ENCODE results near the gene CDC16.

The CDC16 gene

DNA sequence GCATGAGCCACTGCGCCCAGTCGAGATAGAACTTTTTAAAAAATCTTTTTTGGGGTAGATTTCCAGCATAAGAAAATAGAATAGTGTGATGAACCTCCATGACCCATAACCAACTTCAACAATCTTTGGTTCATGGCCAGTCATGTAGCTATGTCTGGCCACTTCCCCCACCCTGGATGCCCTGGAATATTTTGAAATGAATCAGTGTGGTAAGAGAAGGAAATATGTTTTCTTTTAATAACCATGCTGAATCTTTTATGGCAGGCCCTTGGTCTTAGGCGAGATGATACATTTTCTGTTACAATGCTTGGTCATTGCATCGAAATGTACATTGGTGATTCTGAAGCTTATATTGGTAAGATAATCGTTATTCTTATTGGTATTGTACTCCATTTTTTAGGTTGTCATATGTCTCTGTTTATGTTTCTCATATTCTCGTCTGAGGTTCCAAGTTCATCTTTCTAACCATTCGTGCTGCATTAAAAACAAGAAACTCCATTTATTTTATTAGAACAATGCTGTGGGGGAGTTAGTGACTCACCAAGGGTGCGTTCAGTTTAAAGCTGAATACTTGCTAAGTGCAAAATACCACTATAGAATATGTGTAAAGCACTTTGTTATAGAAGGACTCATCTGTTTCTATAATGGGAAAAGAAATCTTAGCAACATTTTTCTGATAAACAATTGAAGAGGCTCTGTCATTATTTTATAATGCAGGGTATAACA is 30.4 kb downstream of the CDC16 start:
- no peak for FAIRE-seq

DNA sequence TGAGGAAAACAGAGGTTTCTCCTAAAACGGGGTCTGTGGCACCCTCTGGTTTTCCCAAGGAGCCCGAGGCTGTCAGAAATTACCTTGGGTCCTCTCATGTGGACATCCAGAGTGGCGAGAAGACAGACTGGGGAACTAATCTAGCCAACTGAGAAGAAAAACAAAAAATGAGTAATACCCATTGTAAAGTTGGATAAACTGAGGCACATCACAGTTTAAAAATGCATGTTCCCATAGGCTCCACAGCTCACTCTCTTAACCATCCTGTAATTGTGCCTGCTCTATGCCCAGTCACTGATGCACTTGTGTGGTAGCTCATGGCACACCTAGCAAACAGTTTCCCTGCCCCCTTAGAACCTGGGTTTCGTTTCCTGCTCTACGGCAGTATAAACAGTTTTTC is 31.5 kb downstream of the CDC16 start:
- FAIRE-seq, result no peak

DNA sequence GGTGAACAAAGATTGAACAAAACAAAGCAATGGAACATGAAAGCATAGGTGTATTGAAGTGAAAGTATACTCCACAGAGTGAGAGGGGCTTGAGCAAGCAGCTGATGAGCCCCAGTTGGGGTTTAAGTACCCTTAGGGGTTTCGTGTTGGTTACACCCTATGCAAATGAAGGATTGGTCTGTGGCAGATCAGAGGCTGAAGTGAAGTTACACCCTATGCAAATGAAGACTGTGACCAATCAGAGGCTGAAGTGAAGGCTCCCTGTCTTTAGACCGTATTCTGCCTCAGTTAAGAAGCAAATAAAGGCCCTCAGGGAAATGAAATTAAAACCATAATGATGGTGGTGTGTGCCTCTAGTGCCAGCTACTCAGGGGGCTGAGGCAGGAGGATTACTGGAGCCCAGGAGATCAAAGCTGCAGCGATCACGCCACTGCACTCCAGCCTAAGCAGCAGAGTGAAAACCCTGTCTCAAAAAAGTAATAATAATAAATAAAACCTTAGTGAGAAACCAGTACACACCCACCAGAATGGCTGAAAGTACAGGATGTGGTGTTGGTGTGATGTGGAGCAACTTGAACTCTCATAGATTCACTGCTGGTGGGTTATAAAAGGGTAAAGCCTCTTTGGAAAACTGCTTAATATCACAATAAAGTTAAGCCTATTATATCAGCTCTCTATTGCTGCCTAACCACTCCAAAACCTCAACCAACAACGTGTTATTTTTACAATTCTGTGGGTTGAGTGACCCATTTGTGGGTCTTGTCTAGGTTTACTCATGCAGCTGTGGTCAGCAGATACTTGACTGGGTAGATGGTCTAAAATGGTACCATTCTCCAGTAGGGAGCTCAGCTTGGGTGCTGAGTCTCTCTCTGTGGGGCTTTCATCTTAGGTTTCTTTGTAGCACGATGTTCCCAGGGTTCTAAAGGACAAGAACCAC is 33.9 kb downstream of the CDC16 start:
- FAIRE-seq, result no peak

DNA sequence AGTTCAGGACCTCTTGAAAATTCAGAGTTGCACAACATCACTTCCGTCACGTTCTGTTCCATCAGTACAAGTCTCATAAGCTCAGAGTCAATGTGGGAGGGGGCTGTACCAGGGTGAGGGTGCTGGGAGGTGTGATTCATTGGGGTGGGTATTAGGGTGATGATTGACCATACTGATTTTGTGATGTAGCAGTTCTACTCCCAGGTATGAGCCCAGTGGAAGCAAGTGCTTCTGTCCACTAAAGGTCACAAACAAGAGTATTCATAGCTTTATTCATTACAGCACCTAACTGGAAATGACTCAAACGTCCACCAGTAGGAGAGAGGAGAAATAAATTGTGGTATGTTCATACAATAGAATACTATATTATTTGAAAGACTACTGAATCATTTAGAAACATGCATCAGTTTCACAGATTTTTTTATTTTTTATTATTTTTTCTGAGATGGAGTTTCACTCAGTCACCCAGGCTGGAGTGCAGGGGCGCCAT is 34.6 kb downstream of the CDC16 start:
- no peak for FAIRE-seq

DNA sequence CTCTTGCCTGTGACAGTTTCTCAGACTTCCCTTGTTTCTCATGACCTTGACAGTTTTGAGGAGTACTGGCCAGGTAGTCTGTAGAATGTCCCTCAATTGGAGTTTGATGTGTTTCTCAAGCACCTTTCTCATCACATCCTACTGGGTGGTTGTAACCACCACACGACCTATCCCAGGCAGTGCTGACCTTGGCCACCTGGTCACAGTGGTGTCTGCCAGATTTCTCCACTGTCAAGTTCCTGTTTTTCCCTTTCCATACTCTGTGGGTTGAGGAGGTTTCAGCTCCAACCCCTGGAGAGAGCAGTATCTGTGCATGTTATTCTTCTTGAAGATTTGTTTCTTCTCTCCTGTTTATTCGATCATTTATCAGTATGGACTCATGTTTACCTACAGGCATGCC is 38.3 kb downstream of the CDC16 start:
- FAIRE-seq, result no peak

DNA sequence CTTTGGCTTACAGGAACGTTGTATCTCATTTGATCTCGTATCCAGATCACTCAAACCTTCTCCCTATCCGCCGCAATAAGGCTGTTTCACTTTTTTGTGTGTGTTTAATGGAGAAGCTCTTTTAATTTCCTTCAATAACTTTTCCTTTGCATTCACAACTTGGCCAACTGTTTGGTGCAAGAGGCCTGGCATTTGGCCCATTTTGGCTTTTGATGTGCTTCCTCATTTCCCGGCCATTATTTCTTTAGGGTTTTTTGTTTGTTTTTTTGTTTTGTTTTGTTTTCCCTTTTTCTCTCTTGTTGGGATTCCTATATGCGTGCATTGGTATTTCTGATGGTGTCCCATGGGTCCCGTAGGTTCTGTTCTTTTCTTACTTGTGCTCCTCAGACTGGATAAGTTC is 40.6 kb downstream of the CDC16 start:
- FAIRE-seq, result no peak

DNA sequence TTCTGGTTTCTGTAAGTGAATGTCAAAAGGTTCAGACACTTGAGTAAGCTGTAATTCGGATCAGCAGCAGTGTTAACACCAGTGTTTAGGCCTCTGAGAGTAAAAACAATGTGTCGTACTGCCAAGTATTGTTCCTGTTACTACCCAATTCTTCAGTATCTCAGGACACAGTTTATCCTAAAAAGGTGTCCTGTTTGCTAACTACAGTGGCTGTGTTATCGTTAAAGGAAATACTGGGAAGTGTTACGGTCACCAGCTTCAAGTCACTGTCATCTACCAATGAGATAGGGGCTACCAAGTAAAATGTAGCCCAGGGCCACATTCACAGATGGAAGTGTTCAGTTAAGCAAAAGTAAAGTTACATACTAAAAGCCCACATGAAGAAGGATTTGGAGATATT is 44.4 kb downstream of the CDC16 start:
- FAIRE-seq, result no peak

DNA sequence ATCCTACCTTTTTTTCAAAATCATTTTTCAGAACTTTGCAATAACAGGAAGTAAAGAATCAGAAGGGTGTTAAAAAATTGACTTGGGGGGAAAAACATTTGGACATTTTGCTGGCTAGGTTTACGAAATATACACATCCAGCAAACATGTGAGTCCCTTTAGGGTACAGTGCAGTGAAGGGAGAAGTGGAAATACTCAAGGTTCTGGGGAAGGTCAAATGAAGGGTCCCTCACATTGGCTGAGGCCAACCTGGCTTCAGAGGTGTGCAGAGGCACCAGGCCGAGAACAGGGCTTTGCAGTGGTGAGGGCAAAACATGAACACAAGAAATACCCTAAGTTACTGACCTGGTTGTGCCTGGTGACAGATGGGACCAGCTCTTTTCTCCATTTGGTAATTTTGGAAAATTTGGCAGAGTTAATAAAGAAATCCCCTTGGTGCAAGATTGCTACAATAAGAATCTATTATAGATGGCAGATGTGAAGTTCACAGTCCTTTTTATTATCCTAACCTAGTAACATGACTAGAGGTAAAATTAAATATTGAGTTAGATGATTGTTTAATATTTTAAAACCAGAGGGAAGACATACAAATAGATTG is 45.2 kb downstream of the CDC16 start:
- FAIRE-seq, result no peak

DNA sequence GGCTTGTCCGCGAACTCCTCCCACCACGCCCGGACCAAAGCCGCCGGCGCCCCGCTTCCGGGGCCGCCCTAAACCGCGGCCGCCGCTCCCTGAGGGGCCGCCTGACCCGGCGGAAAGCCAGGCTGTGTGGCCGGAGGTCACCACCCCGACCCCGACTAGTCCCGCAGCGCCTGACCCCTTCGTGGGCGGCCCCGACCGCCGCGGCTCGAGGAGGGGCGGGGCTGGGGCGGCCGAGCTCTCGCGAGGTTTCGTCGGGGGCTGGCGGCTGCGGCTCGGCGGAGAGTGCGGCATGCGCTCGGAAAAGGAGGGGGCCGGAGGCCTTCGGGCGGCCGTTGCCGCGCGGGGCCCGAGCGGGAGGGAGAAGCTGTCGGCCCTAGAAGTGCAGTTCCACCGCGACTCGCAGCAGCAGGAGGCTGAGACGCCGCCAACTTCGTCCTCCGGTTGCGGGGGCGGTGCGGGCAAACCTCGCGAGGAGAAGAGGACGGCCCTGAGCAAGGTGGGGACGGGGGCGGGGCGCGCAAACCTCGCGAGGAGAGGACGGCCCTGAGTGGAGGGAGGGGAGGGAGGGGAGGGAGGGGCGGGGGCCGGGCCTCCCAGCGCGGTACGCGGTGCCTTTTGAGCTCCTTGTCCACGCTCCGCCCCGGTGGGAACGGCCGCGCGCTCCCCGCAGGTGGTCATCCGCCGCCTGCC is 46.8 kb downstream of the CDC16 start, which contains the start of gene UPF3A:
Gene UPF3A (plus strand): TSS at position 251 of the 690 bp plus-strand sequence. CDS start 39 bp downstream, at position 290.
- FAIRE-seq, result no peak

DNA sequence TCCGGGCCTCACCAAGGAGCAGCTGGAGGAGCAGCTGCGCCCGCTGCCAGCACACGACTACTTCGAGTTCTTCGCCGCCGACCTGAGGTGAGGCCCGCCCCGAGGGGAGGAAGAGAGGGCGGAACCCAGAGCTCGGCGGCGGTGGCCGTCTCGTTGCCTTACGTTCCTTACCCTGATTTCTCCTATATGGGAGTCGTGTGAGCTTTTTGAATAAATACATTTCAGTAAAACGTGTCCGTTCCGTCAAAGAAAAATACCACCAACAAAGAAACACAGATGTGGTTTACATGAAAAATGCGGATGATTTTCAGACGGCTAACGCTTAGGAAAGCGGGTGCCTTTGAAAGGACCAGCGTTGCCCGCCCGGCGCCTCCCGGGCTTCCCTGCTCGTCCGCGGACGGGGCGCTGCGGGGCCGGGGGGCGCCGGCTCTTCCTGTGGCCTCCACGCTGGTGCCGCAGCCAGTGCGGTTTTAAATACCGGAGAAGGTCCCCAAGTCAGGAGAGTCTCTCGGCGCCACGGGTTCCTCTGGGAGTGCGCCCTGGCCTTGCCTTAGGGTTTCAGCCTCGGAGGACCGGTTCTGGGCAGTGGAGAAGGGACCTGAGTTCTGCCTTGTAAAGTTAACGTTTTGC is 47.5 kb downstream of the CDC16 start:
- no peak for FAIRE-seq

DNA sequence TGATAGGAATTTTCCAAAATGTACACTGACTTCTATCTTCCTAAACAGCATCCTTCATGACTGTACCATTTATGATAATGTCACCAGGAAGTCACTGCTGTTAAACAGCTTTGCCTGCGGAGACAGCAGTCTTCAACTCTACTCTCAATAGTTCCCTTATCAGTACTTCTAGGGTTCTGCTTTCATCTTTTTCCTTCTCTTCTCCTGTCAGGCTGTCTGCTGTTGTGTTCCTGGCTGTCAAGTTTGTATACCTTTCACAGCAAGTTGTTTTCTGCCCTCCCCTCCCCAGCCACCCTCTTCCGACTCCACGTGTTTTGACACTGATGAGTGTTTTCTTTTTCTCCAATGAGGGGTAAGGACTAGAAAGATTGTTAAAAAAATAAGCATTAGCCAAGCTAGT is 48.9 kb downstream of the CDC16 start:
- FAIRE-seq, result no peak

DNA sequence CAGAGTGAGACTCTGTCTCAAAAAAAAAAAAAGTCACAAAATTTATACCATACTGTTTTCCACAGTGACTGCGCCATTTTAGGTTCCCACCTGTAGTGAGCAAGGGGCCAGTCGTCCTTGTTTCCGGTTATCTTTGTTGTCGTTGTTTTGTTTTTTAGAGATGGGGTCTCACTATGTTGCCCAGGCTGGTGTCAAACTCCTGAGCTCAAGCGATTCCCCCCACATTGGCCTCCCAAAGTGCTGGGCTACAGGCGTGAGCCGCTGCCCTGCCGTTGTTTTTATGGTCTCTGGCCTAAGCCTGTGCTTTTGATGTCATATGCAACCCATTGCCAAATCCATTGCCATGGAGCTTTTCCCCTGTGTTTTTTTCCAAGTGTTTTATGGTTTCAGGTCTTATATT is 50.0 kb downstream of the CDC16 start:
- FAIRE-seq, result no peak

DNA sequence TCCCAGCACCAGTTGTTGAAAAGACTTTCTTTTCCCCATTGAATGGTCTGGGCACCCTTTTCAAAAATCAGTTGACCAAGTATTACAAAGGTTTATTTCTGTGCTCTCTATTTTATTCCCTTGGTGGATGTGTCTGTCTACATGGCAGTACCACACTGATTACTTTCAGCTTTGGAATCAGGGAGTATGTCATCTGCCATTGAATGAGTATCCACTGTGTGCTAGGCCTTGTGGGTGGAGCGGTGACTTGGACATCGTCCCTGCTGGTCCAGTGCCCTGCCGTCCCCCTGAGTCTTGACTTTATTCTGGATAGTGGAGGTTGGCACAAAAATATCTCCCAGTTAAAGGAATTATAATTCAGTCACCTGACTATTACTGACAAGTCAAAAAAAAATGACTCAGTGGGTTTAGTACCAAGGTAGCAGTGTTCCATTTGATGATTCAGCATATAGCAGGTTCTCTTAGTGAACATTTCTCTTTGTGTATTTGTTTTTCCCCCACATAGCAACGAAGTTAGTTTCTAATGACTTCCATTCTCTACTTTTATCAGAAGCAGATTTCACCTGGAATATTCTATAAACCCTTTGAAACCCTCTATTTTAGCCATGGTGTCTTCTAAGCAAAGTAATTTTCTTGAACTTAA is 50.6 kb downstream of the CDC16 start:
- no peak for FAIRE-seq

DNA sequence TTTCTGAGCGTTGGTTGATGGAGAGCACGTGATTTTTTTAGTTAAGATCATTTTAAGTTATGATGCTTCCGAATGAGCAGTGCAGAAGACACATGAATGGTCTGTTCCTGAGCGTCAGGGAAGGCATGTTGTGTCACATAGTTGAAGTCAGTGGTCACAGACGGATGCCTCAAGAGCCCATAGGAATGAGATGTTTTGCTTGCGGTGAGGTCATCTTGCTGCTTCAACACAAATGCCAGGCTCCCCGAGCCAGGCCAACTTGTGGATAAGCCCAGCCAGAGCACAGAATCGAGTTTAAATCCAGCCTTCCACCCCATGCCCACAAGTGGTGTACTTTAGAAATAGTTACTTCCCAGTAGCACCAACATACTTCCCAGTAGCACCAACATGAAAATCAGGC is 52.1 kb downstream of the CDC16 start:
- no peak for FAIRE-seq

DNA sequence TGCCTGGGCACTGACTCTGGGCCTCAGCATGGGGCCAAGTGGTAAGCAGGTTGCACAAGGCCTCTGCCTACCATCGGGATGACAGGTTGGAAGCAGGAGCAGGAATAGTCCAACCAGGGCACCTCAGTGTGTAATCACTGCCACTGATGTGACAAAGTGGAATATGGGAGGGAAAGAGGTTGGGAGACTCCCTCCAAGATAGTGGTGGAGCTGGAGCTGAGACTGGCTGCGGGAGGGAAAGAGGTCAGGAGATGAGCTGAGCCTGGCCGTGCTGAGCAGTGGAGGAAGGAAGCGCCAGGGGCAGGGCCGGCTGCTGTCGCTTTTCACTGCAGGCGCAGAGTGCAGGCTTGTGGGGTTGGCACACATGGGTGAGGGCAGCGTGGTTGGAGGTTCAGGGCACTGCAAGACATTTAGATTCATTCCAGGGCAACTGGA is 53.5 kb downstream of the CDC16 start:
- no peak for FAIRE-seq

DNA sequence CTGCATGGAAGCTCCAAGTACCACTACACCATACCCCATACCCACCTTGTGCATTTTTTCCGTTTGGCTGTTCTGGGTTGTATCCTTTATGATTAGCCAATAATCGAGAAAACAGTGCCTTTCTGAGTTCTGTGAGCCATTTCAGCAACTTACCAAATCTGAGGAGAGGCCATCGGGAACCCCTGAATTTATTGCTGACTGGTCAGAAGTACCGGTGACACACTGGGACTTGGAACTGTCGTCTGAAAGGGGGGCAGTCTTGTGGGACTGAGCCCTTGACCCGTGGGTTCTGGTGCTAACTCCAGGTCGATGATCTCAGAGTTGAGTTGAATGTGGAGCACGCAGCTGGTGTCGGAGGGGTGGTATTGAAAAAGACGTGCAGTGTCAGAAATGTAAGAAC is 61.8 kb downstream of the CDC16 start:
- no peak for FAIRE-seq

DNA sequence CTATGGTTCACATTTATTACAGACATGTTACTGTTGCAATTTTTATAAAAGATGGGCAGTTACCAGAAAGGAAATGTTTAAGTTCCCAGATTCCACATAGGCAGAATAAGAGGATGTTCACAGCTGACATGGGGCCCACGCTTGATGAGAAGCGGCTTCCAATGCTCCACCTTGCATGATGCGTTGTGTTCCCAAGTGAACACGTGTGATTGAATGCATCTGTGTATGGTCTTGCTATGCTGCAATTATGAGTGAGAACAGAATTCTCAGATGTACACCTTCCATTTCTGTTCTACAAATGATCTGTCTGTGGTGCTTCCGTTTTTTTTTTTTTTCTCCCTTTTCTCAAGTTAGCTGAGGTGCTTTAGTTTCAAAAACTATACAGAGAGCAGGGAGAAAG is 62.2 kb downstream of the CDC16 start:
- no peak for FAIRE-seq

DNA sequence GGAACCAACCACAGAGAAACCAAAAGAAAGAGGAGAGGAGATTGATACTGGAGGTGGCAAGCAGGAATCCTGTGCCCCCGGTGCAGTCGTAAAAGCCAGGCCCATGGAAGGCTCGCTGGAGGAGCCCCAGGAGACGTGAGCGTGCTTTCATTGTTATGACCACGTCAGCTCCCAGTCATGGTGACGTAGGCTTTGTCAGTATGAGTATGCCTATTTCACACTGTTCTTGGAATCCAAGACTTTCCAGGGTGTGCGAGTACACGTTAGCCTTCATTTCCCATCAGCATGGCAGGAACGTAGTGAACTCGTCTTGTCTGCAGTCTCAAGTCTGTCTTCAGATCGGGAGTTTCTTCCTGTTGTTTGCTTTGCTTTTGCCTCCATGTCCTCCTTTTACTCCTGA is 64.2 kb downstream of the CDC16 start:
- no peak for FAIRE-seq

DNA sequence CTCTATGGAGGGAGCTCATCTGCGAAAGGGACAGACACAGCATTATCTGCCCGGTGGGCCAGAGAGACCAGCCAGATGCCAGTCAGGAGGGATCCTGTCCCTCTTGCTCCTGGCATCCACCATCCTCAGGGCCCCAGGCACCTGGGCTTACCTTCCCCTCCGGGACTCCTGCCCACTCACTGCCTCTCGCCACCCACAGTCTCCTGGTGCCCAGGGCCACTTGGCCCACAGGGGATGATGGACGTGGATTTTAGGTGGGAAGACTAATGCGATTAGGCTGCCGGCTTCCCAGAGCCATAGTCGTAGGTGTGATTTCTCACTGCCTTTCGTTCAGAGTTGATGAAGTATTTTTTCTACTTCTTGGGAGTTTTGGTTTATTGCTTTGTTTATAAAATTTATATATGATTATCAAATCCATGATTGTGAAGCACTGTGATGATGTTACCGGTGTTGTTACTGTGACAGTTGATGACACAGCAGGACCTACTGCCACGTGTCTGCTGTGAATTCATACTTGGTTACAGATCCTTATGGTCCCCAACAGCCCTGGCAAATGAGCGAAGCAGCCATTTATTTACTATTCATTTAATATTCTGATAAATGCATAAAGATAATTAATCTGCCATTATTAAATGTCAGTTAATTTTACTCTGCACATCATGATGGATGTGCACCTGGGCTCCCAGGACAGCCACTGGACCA is 65.1 kb downstream of the CDC16 start:
- FAIRE-seq, result no peak

DNA sequence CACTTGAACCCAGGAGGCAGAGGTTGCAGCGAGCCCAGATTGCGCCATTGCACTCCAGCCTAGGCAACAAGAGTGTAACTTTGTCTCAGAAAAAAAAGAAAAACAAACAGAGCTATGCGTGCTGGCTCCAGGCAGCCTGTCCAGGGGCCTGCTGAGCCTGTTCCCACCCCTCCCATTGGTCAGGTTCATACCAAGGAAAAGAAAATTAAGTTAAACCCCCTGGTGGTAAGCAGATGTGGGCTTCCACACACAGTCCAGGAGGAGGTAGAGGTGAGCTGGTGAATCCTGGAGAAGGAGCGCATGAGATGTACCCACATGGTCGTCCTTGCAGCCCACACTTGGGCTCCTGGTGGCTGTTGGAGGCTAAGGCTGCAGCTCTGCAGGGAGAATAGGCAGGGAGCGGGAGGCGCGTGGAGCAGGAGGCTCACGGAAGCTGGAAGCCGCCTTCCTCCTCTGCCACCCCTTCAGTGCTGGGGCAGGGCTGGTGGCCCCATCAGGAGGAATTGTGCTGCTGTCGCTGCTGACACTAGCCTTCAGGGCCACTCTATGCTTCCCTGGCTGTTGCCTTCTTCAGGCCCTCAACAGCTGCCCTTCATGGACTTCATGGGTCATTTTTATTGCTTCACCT is 69.1 kb downstream of the CDC16 start:
- no peak for FAIRE-seq
